HCT116 (cell line): ENCODE results near the gene KMT5C. TPM values are rescaled to one million over a fixed set of nuclear protein-coding genes. Genes with fewer than 3 reads are reported as not detected.
A peak's percentile ranks its signal among the peaks of the same experiment; 100 is the strongest.

Source experiments
- ATAC-seq: fragments of 200-7000 bp; cut with Tn5 transposase; 2 replicates; pipeline ENCODE4 v1.9.1; 2020; ENCODE audit warnings: mild to moderate bottlenecking, moderate library complexity
- BruUV-seq: library from RNA; stranded (reverse); fragments of 400-500 nt; replicated peaks from 2 replicates; lab custom pipeline; 2021; lab: Mats Ljungman, UMichigan
- CTCF ChIA-PET: fragments of 300-600 bp; sonication (Branson Sonifier 250); formaldehyde crosslinking; loops from one replicate; lab custom pipeline; 2021; ENCODE audit warnings: antibody characterized with exemption; lab: Charles Lee
- POLR2A ChIA-PET: fragments of 300-600, 350-600 bp; sonication (Branson Sonifier 250); formaldehyde crosslinking; loops from one replicate; lab custom pipeline; 2021; ENCODE audit warnings: antibody characterized with exemption; lab: Charles Lee
- RAD21 ChIA-PET, 2 experiments: fragments of 300-600 bp; sonication (Branson Sonifier 250); formaldehyde crosslinking; loops; one replicate each; lab custom pipeline; 2023; ENCODE audit warnings: low total read pairs in 2 of 2; ENCODE audit not compliant: uncharacterized antibody in 2 of 2, unreplicated experiment in 2 of 2, low non-redundant PET in 1 of 2; lab: Charles Lee
- DNase-seq: peaks from one replicate; pipeline ENCODE4 v3.0.0-alpha.2; 2010; ENCODE audit warnings: low read depth, low spot score
- H2AFZ ChIP-seq: fragments of 200-600 bp; shearing (Covaris generic), sonication (generic); 2 replicates; pipeline ENCODE4 v1.6.1; 2017; ENCODE audit warnings: low read depth, mixed run types, mixed read lengths, antibody characterized with exemption, low read length; ENCODE audit not compliant: poor library complexity, severe bottlenecking
- H3K27ac ChIP-seq: 2 replicates; pipeline ENCODE4 v1.5.1; 2012; ENCODE audit warnings: low read depth, low read length
- H3K27me3 ChIP-seq: fragments of 200-600 bp; sonication (generic); 2 replicates; pipeline ENCODE4 v1.6.1; 2016; ENCODE audit warnings: mixed run types, low read length, mixed read lengths; ENCODE audit not compliant: insufficient read depth
- H3K36me3 ChIP-seq, 2 experiments: fragments of 200-500 bp in 1 of 2; fragments of 200-600 bp in 1 of 2; sonication (Bioruptor generic) in 1 of 2; sonication (generic) in 1 of 2; 2 replicates each; pipeline versions ENCODE4 v1.5.1 to v1.6.1; 2014 to 2016; ENCODE audit warnings: low read length in 2 of 2, inconsistent platforms in 1 of 2, mixed read lengths in 1 of 2, mixed run types in 1 of 2; ENCODE audit not compliant: insufficient read depth in 2 of 2, control insufficient read depth in 1 of 2
- H3K4me1 ChIP-seq, 2 experiments: fragments of 200-600 bp in 1 of 2; sonication (generic) in 1 of 2; 2 replicates each; pipeline versions ENCODE4 v1.5.1 to v1.6.1; 2012 to 2017; ENCODE audit warnings: low read length in 2 of 2, inconsistent platforms in 1 of 2, mild to moderate bottlenecking in 1 of 2, mixed read lengths in 1 of 2, mixed run types in 1 of 2, moderate library complexity in 1 of 2; ENCODE audit not compliant: insufficient read depth in 2 of 2, control insufficient read depth in 1 of 2
- H3K4me2 ChIP-seq: fragments of 200-600 bp; sonication (generic); 2 replicates; pipeline ENCODE4 v1.6.1; 2017; ENCODE audit warnings: mixed run types, low read length, mixed read lengths
- H3K4me3 ChIP-seq, 2 experiments: fragments of 200-600 bp in 1 of 2; sonication (generic) in 1 of 2; replicated peaks in 1 of 2; 2 replicates each; pipeline ENCODE4 v1.5.1; 2011 to 2016; ENCODE audit warnings: low read length in 2 of 2, control low read depth in 1 of 2, low read depth in 1 of 2, mild to moderate bottlenecking in 1 of 2, mixed read lengths in 1 of 2, mixed run types in 1 of 2
- H3K79me2 ChIP-seq: fragments of 200-600 bp; sonication (generic); 2 replicates; pipeline ENCODE4 v1.6.1; 2017; ENCODE audit warnings: mild to moderate bottlenecking, mixed run types, low read length, moderate library complexity, mixed read lengths; ENCODE audit not compliant: insufficient read depth
- H3K9ac ChIP-seq: fragments of 200-600 bp; sonication (generic); 2 replicates; pipeline ENCODE4 v1.6.1; 2016; ENCODE audit warnings: low read length, mixed read lengths
- H3K9me2 ChIP-seq: fragments of 200-600 bp; sonication (generic), shearing (Covaris generic); 2 replicates; pipeline ENCODE4 v1.6.1; 2017; ENCODE audit warnings: mixed run types, mild to moderate bottlenecking, moderate library complexity; ENCODE audit not compliant: insufficient read depth
- H3K9me3 ChIP-seq, 2 experiments: fragments of 200-500 bp in 1 of 2; fragments of 200-600 bp in 1 of 2; sonication (Bioruptor generic) in 1 of 2; sonication (generic) in 1 of 2; 2 replicates each; pipeline ENCODE4 v1.6.1; 2014 to 2017; ENCODE audit warnings: low read length in 2 of 2, mixed read lengths in 2 of 2, inconsistent platforms in 1 of 2, low read depth in 1 of 2, mild to moderate bottlenecking in 1 of 2, mixed run types in 1 of 2, moderate library complexity in 1 of 2; ENCODE audit not compliant: control insufficient read depth in 1 of 2, insufficient read depth in 1 of 2
- H4K20me1 ChIP-seq: fragments of 200-600 bp; sonication (generic), shearing (Covaris generic); 2 replicates; pipeline ENCODE4 v1.6.1; 2017; ENCODE audit warnings: mixed run types, mild to moderate bottlenecking, moderate library complexity; ENCODE audit not compliant: insufficient read depth
- CBX3 ChIP-seq: IDR thresholded peaks from 2 replicates; pipeline ENCODE4 v1.6.1; 2012; ENCODE audit warnings: low read depth
- EGR1 ChIP-seq: IDR thresholded peaks from 2 replicates; pipeline ENCODE4 v1.6.1; 2012; ENCODE audit warnings: low read depth
- ELF1 ChIP-seq: IDR thresholded peaks from 2 replicates; pipeline ENCODE4 v1.6.1; 2012; ENCODE audit warnings: low read depth, borderline replicate concordance
- EZH2phosphoT487 ChIP-seq: fragments of 200-600 bp; IDR thresholded peaks from 2 replicates; pipeline ENCODE4 v1.6.1; 2018; ENCODE audit warnings: antibody characterized with exemption, borderline replicate concordance
- FOSL1 ChIP-seq: IDR thresholded peaks from 2 replicates; pipeline ENCODE4 v1.6.1; 2012; ENCODE audit warnings: low read depth
- POLR2AphosphoS5 ChIP-seq: IDR thresholded peaks from 2 replicates; pipeline ENCODE4 v1.6.1; 2011; ENCODE audit warnings: mild to moderate bottlenecking, low read depth, low read length, moderate library complexity
- RAD21 ChIP-seq: IDR thresholded peaks from 2 replicates; pipeline ENCODE4 v1.6.1; 2012; ENCODE audit warnings: low read depth, mild to moderate bottlenecking
- REST ChIP-seq: IDR thresholded peaks from 2 replicates; pipeline ENCODE4 v1.6.1; 2012; ENCODE audit warnings: low read depth
- YY1 ChIP-seq: IDR thresholded peaks from 2 replicates; pipeline ENCODE4 v1.6.1; 2011; ENCODE audit warnings: low read length, low read depth, moderate library complexity, mild to moderate bottlenecking; ENCODE audit not compliant: insufficient replicate concordance; ENCODE audit errors: extremely low read depth
- ZBTB33 ChIP-seq: IDR thresholded peaks from 2 replicates; pipeline ENCODE4 v1.6.1; 2011; ENCODE audit warnings: mild to moderate bottlenecking, low read length, moderate library complexity; ENCODE audit not compliant: insufficient replicate concordance; ENCODE audit errors: extremely low read depth
- ZNF274 ChIP-seq: fragments of 200-500 bp; sonication (Bioruptor generic); IDR thresholded peaks from 2 replicates; pipeline ENCODE4 v1.6.1; 2014; ENCODE audit warnings: mild to moderate bottlenecking, low read depth, low read length, inconsistent platforms
- intact Hi-C: fragments of 100-400 bp; cut with micrococcal nuclease; formaldehyde crosslinking; loops from 2 replicates; pipeline ENCODE4 v1.10.0; 2022
- total RNA-seq: library from RNA; stranded (reverse); gene quantifications from one replicate; pipeline ENCODE4 v1.2.1, GENCODE V29; 2021; ENCODE audit not compliant: unreplicated experiment
- TF ChIP-seq, protein P1 (sequence below), 3 experiments: fragments of 200-600 bp in 1 of 3; sonication (generic) in 1 of 3; IDR thresholded peaks in 2 of 3; conservative IDR thresholded peaks in 1 of 3; 2 replicates each; pipeline ENCODE4 v1.5.1; 2012 to 2017; ENCODE audit warnings: low read depth in 2 of 3, low read length in 2 of 3, antibody characterized with exemption in 1 of 3, borderline replicate concordance in 1 of 3, control low read depth in 1 of 3, mild to moderate bottlenecking in 1 of 3, mixed read lengths in 1 of 3, mixed run types in 1 of 3, moderate library complexity in 1 of 3; ENCODE audit not compliant: insufficient read depth in 1 of 3

KMT5C gene
- total RNA-seq, 1 experiment from 2014 or later, result 27.5 TPM

- Histone ChIP-seq H3K4me3 (no peak within 1 kb of the TSS), H3K27me3 (no peaks in the 10 kb centered on the region), H3K9me3 (no peaks in the 10 kb centered on the region), H3K4me1 (peaks cover 22 to 48% of the 10 kb centered on the region in 2 experiments; a peak in 3 of 4 replicates), H4K20me1 (no peaks in the 10 kb centered on the region), H3K27ac (no peak within 1 kb of the TSS), H3K79me2 (no peaks in the 10 kb centered on the region), H3K36me3 (no peaks in the 10 kb centered on the region), H3K4me2 (peak within 1 kb of the TSS; percentile 22), H3K9ac (no peak within 1 kb of the TSS), H2AFZ (no peak within 1 kb of the TSS), H3K9me2 (no peaks in the 10 kb centered on the region)
- POLR2A ChIA-PET, result no interaction called here
- RAD21 ChIA-PET, result no interaction called here
- TF ChIP-seq, protein P1, sequence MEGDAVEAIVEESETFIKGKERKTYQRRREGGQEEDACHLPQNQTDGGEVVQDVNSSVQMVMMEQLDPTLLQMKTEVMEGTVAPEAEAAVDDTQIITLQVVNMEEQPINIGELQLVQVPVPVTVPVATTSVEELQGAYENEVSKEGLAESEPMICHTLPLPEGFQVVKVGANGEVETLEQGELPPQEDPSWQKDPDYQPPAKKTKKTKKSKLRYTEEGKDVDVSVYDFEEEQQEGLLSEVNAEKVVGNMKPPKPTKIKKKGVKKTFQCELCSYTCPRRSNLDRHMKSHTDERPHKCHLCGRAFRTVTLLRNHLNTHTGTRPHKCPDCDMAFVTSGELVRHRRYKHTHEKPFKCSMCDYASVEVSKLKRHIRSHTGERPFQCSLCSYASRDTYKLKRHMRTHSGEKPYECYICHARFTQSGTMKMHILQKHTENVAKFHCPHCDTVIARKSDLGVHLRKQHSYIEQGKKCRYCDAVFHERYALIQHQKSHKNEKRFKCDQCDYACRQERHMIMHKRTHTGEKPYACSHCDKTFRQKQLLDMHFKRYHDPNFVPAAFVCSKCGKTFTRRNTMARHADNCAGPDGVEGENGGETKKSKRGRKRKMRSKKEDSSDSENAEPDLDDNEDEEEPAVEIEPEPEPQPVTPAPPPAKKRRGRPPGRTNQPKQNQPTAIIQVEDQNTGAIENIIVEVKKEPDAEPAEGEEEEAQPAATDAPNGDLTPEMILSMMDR (IDR thresholded peaks at IDR 0.05 in 2 of 3, conservative IDR thresholded peaks at IDR 0.05 in 1 of 3; ENCODE audit: borderline replicate concordance in 1 of 3, insufficient read depth in 1 of 3, low read depth in 2 of 3, low read length in 2 of 3), result no peak
- no peak for TF ChIP-seq CBX3
- no peak for TF ChIP-seq YY1
- TF ChIP-seq EGR1, result no peak
- no peak for TF ChIP-seq FOSL1
- no peak for TF ChIP-seq RAD21
- TF ChIP-seq ZBTB33, result no peak
- no peak for TF ChIP-seq POLR2AphosphoS5
- TF ChIP-seq REST, result no peak
- no peak for TF ChIP-seq ZNF274
- TF ChIP-seq ELF1, result no peak
- TF ChIP-seq EZH2phosphoT487, result no peak
- BruUV-seq, result no TSS peak
- intact Hi-C loops, result no loop called here
- peak; percentile 36 for ATAC-seq
- CTCF ChIA-PET, result no interaction called here
- DNase-seq, result no peak
Measured at GRCh38 chr19:55376241-55376933, 36.7 kb downstream of the KMT5C start, which contains the start of gene TMEM190. TSS of gene TMEM190 (plus strand) at chr19:55376826. CDS start at chr19:55376854, 28 bp downstream.
